ENCODE results near the gene TFPI. TPM values are rescaled to one million over a fixed set of nuclear protein-coding genes. Genes with fewer than 3 reads are reported as not detected.

TFPI gene
- total RNA-seq, 1 donor from 2014 or later = 1.2 TPM

GRCh38 chr2:187497858-187498463 is 56.3 kb downstream of the TFPI start:
- no peaks in the 10 kb centered on the region for H3K4me1 Mint-ChIP-seq
- H3K36me3 Mint-ChIP-seq (ENCODE audit: low read depth) = no peaks in the 10 kb centered on the region
- no peaks in the 10 kb centered on the region for H3K9me3 Mint-ChIP-seq
- DNase-seq = no peak
- intact Hi-C loops (cut with micrococcal nuclease) = no loop called here
- no peak overlapping the region for H3K27ac Mint-ChIP-seq
- H3K27me3 Mint-ChIP-seq = peaks cover 2% of the 10 kb centered on the region
- no peak overlapping the region for H3K4me3 Mint-ChIP-seq

DNA sequence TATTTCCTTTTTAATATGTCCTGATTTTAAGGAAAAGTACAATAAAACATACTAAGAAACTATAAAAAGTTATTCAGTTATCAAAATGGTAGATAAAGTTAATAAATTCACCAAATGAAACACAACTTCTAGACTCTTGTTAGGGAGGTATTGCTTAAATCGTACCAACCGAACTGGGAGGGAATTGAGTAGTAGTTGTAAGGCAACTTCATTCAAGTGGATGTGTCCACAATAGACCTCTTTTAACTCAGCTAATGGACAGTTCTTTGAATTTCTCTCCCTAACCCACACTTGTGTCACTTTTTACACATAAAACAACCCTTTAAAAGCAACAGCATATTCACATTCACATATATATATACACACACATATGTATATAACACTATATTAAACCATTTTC is 57.1 kb downstream of the TFPI start:
- H3K27me3 Mint-ChIP-seq = no peaks in the 10 kb centered on the region
- no peak overlapping the region for H3K4me3 Mint-ChIP-seq
- H3K36me3 Mint-ChIP-seq (ENCODE audit: low read depth) = no peaks in the 10 kb centered on the region
- DNase-seq = no peak
- intact Hi-C loops (cut with micrococcal nuclease) = no loop called here
- no peaks in the 10 kb centered on the region for H3K9me3 Mint-ChIP-seq
- no peaks in the 10 kb centered on the region for H3K4me1 Mint-ChIP-seq
- H3K27ac Mint-ChIP-seq = no peak overlapping the region

GRCh38 chr2:187495324-187495723 is 58.9 kb downstream of the TFPI start:
- no peak for DNase-seq
- intact Hi-C loops (cut with micrococcal nuclease) = no loop called here
- Mint-ChIP-seq H3K27ac (no peak overlapping the region), H3K4me3 (no peak overlapping the region), H3K9me3 (no peaks in the 10 kb centered on the region), H3K4me1 (no peaks in the 10 kb centered on the region), H3K27me3 (no peaks in the 10 kb centered on the region), H3K36me3 (ENCODE audit: low read depth) (no peaks in the 10 kb centered on the region)

- Mint-ChIP-seq H3K9me3 (no peaks in the 10 kb centered on the region), H3K27ac (no peak overlapping the region), H3K27me3 (no peaks in the 10 kb centered on the region), H3K4me1 (no peaks in the 10 kb centered on the region), H3K4me3 (no peak overlapping the region), H3K36me3 (ENCODE audit: low read depth) (no peaks in the 10 kb centered on the region)
- intact Hi-C loops (cut with micrococcal nuclease) = no loop called here
- no peak for DNase-seq
Observed at GRCh38 chr2:187493877-187494568, 60.2 kb downstream of the TFPI start.

GRCh38 chr2:187493180-187493579 is 61.1 kb downstream of the TFPI start:
- H3K9me3 Mint-ChIP-seq = no peaks in the 10 kb centered on the region
- intact Hi-C loops (cut with micrococcal nuclease) = no loop called here
- H3K27me3 Mint-ChIP-seq = no peaks in the 10 kb centered on the region
- no peaks in the 10 kb centered on the region for H3K4me1 Mint-ChIP-seq
- H3K27ac Mint-ChIP-seq = no peak overlapping the region
- H3K4me3 Mint-ChIP-seq = no peak overlapping the region
- no peaks in the 10 kb centered on the region for H3K36me3 Mint-ChIP-seq (ENCODE audit: low read depth)
- no peak for DNase-seq

DNA sequence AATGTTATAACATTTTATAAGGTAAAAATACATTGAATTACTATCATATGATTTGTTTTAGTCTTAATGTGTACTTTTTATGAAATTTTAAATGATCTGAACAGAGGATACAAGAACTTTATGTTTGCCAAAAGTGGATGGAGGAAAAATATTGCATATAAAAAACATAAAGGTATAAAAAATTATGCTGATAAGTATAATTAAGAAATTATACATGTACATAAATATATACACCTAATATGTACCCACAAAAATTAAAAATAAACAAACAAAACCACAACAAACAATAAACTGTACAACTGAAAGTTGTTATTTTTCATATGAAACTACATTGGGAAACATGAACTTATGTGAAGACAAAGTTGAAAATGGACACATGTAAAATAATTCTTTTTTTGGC is 68.0 kb downstream of the TFPI start:
- Mint-ChIP-seq H3K27me3 (no peaks in the 10 kb centered on the region), H3K9me3 (no peaks in the 10 kb centered on the region), H3K4me1 (no peaks in the 10 kb centered on the region), H3K4me3 (no peak overlapping the region), H3K27ac (no peak overlapping the region), H3K36me3 (ENCODE audit: low read depth) (no peaks in the 10 kb centered on the region)
- intact Hi-C loops (cut with micrococcal nuclease) = no loop called here
- DNase-seq = no peak

DNA sequence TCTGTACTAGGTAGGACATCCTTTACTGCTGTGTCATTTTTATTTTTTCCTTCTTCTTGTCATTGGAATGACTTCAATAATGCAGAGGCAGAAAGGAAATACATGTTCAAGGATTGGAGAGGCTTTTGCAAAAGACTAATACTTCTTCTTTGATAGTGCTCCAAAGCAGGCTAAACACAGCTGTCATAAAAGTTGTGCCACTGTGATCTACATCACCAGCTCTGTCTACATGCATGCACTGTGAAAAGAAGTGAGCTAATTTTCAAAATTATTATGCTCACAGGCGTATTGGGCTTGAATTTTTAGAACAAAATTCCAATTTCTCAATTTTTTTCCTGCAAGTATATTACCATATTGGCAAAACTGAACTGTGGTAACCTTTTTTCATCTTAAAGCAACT is 68.7 kb downstream of the TFPI start:
- DNase-seq = no peak

GRCh38 chr2:187483537-187483936 is 70.7 kb downstream of the TFPI start:
- Mint-ChIP-seq H3K27ac (no peak overlapping the region), H3K36me3 (ENCODE audit: low read depth) (no peaks in the 10 kb centered on the region), H3K4me1 (no peaks in the 10 kb centered on the region), H3K9me3 (no peaks in the 10 kb centered on the region), H3K4me3 (no peak overlapping the region), H3K27me3 (no peaks in the 10 kb centered on the region)
- intact Hi-C loops (cut with micrococcal nuclease) = no loop called here
- DNase-seq = no peak

More for the DNA sequence above, 68.7 kb downstream of the TFPI start:
- H3K27me3 Mint-ChIP-seq = no peaks in the 10 kb centered on the region
- H3K4me3 Mint-ChIP-seq = no peak overlapping the region
- H3K36me3 Mint-ChIP-seq (ENCODE audit: low read depth) = no peaks in the 10 kb centered on the region
- intact Hi-C loops (cut with micrococcal nuclease) = no loop called here
- H3K27ac Mint-ChIP-seq = no peak overlapping the region
- H3K4me1 Mint-ChIP-seq = no peaks in the 10 kb centered on the region
- H3K9me3 Mint-ChIP-seq = no peaks in the 10 kb centered on the region

DNA sequence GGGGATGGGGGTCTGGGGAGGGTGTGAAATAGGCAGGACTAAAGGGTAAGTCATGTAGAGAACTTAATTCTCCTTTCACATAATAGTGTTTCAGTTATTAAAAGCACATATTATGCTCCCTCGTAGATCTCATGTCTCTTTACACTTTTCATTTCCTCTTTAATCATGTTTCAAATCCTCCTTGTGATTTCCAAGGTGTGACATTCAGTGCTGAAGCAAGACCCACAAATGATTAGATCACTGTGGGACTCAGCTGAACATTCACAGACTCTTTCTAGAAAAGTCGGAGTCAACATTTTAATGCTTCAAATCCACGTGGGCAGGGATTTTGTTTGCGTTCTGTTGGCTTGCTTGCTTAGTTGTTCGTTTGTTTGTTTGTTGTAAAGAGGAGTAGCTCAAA is 71.4 kb downstream of the TFPI start:
- H3K27me3 Mint-ChIP-seq = no peaks in the 10 kb centered on the region
- DNase-seq = no peak
- H3K27ac Mint-ChIP-seq = no peak overlapping the region
- H3K4me3 Mint-ChIP-seq = no peak overlapping the region
- H3K9me3 Mint-ChIP-seq = no peaks in the 10 kb centered on the region
- H3K4me1 Mint-ChIP-seq = no peaks in the 10 kb centered on the region
- intact Hi-C loops (cut with micrococcal nuclease) = no loop called here
- H3K36me3 Mint-ChIP-seq (ENCODE audit: low read depth) = no peaks in the 10 kb centered on the region

DNA sequence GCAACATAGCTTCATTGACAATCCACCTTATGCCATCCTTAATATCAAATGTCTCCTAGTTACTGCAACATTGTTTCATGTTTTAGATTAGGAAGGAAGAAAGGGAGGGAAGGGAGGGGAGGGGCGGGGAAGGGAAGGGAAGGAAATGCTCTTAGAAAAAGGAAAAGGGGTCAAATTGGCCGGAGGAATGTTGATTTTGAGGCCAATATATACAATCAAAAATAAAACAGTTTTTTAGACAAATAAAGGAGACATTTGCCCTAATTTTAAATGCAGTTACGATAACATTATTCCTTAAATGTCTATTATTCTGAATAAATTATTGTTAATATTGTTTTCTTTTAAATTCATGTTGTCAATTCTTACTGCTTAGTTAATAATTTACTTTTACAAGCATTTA is 72.7 kb downstream of the TFPI start:
- no peak for DNase-seq
- H3K9me3 Mint-ChIP-seq = no peaks in the 10 kb centered on the region
- no peaks in the 10 kb centered on the region for H3K27me3 Mint-ChIP-seq
- H3K4me1 Mint-ChIP-seq = no peaks in the 10 kb centered on the region
- intact Hi-C loops (cut with micrococcal nuclease) = no loop called here
- H3K27ac Mint-ChIP-seq = no peak overlapping the region
- no peaks in the 10 kb centered on the region for H3K36me3 Mint-ChIP-seq (ENCODE audit: low read depth)
- H3K4me3 Mint-ChIP-seq = no peak overlapping the region

DNA sequence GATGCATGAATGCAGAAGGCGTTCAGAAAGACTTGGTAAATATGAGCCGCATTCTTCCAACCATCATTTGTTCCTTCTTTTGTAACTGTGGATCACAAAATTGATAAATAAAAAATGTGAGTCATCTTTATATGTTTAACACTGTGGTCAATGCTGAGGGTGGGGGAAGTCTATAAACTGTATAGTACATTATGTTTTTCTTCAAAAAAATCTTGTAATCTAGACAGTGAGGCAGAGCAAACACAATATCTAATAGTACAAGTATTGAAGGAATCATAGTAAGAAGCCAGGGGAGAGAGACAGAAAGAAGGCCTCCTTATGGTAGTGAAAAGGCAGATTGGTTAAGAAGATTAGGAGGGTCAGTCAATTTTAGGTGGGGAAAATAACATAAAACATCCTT is 75.5 kb downstream of the TFPI start:
- Mint-ChIP-seq H3K9me3 (no peaks in the 10 kb centered on the region), H3K4me3 (no peak overlapping the region), H3K27ac (no peak overlapping the region), H3K4me1 (peaks cover 2% of the 10 kb centered on the region), H3K36me3 (ENCODE audit: low read depth) (no peaks in the 10 kb centered on the region), H3K27me3 (no peaks in the 10 kb centered on the region)
- DNase-seq = no peak
- intact Hi-C loops (cut with micrococcal nuclease) = no loop called here

DNA sequence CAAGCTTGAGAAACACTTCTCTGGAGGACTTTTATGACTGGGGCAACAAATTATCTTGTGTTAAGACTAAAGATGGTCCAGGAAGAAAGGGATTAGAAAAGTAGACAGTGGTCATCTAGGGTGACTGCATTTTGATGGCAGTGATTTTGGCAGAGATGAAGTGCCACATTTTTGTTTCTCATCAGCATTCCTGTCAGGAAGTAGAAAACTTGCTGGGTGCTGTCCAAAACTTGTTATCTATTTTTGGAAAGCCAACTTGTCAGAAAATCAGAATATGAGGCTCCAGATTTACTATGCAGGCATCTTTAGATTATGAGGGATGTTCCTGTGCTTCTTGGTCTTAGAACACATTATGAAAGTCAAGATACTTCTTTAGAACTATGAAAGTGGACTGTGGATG is 77.2 kb downstream of the TFPI start:
- intact Hi-C loops (cut with micrococcal nuclease) = no loop called here
- H3K27ac Mint-ChIP-seq = no peak overlapping the region
- no peaks in the 10 kb centered on the region for H3K9me3 Mint-ChIP-seq
- H3K36me3 Mint-ChIP-seq (ENCODE audit: low read depth) = no peaks in the 10 kb centered on the region
- no peak for DNase-seq
- no peak overlapping the region for H3K4me3 Mint-ChIP-seq
- H3K4me1 Mint-ChIP-seq = peaks cover 2% of the 10 kb centered on the region
- H3K27me3 Mint-ChIP-seq = no peaks in the 10 kb centered on the region

DNA sequence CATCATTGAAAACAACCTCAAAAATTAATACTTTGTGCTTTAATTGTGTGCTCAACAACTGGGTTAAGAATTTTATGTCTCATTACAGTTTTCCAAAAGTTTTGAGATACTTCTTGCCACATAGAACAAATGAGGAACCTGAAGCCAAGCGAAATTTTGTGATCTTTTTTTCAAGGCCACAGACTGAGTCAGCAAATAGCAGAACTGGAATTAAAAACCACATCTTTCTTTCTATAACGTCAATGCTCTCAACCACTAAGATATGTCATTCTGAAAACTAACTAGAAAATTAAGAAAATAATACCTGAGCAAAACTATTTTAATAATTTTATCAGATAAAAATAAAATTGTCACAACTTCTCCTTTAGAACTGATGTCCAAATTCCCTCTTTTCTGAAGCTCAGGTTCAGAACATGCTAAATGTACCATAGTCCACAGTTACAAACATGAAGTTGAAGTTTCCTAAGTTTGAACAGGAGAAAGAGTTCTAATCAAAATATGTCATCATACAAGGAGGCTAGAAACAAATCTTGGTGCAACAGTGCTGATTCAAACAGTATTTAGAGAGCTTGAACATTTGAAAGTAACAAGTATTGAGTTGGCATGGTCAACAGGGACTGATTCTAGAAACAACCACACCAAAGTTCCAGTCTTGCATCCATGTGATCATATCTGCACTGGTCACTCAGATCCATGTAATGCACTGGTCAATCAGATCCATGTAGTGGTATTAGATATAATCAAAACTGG is 78.6 kb downstream of the TFPI start:
- intact Hi-C loops (cut with micrococcal nuclease) = no loop called here
- no peaks in the 10 kb centered on the region for H3K9me3 Mint-ChIP-seq
- H3K4me1 Mint-ChIP-seq = peaks cover 2% of the 10 kb centered on the region
- H3K27me3 Mint-ChIP-seq = no peaks in the 10 kb centered on the region
- H3K4me3 Mint-ChIP-seq = no peak overlapping the region
- no peaks in the 10 kb centered on the region for H3K36me3 Mint-ChIP-seq (ENCODE audit: low read depth)
- no peak for DNase-seq
- no peak overlapping the region for H3K27ac Mint-ChIP-seq

DNA sequence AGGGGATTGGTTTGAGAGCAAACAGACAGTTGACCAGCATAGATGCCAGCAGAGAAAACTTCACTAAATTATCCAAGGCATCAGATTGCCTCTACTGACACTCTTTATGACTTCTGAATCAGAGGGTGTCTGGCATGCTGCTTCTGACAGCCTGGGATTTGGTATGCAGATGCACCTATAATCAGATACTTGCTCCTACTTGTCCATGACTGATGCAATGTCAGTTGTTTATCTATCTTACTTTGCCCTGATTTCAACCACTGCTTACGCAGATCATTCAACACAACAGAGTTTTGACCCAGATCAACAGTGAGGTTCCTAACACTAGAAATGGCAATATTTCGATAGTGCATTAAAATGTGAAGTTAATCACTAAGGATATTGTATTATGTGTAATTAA is 83.5 kb downstream of the TFPI start:
- intact Hi-C loops (cut with micrococcal nuclease) = no loop called here
- DNase-seq = no peak
- no peaks in the 10 kb centered on the region for H3K9me3 Mint-ChIP-seq
- H3K27ac Mint-ChIP-seq = no peak overlapping the region
- no peaks in the 10 kb centered on the region for H3K27me3 Mint-ChIP-seq
- no peak overlapping the region for H3K4me3 Mint-ChIP-seq
- H3K36me3 Mint-ChIP-seq (ENCODE audit: low read depth) = no peaks in the 10 kb centered on the region
- H3K4me1 Mint-ChIP-seq = peaks cover 2% of the 10 kb centered on the region
